Measurements from ENCODE around the gene IL16.

Gene IL16

DNA sequence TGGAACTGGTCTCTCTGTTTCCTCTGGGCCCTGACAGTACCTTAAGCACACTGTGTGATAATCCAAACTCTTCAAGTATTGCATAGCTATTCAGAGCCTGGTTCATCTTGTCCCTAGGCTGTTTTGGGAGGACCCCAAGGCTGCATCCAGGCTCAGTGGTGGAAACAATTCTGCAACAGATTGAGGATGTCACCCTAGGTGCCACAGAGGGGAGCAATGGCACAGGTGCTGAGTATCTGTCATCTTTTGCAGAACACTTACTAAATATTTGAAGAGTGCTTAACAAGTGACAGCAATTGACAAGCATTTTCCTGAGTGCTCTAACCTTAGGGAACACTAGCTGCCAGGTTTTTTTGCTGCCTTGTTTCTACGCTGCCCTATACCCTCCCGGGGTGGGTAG, 99.5 kb downstream of the IL16 start:
- DNase-seq (ENCODE audit: low spot score) = no peak

DNA sequence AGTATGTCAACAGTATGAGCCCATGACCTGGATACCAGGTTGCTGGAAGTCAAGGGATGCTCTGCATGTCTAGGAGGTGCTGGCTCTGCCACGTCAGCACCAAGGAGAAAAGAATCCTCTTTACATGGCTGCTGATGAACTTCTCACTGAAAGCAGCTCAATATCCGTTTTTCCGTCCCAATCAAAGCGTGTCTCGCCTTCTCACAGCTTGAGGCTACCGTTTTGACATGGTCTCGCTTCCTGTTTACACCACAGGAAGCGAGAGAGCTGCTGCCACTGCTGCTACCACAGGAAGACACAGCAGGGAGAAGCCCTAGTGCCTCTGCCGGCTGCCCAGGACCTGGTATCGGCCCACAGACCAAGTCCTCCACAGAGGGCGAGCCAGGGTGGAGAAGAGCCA, 100.0 kb downstream of the IL16 start:
- DNase-seq (ENCODE audit: low spot score) = no peak

DNA sequence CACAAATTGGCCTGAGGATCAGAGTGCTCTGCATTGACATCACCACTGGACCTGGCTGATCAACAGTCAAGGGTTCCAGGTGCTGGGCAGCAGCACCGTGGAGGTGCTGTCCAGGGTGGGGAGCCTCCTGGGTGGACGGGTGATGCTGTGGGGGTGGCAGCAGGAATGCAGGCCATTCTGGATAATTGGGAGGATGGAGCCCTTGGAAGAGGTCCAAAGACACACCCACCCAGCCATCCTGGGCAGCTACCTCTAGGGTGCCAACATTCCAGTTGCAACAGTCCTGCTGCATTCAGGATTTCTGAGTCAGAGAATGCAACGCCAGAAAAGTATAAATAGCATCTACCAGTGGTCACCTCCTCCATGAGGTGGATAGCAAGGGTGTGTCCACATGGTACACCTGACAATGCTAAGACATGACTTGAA, 100.5 kb downstream of the IL16 start:
- DNase-seq (ENCODE audit: low spot score) = no peak

DNA sequence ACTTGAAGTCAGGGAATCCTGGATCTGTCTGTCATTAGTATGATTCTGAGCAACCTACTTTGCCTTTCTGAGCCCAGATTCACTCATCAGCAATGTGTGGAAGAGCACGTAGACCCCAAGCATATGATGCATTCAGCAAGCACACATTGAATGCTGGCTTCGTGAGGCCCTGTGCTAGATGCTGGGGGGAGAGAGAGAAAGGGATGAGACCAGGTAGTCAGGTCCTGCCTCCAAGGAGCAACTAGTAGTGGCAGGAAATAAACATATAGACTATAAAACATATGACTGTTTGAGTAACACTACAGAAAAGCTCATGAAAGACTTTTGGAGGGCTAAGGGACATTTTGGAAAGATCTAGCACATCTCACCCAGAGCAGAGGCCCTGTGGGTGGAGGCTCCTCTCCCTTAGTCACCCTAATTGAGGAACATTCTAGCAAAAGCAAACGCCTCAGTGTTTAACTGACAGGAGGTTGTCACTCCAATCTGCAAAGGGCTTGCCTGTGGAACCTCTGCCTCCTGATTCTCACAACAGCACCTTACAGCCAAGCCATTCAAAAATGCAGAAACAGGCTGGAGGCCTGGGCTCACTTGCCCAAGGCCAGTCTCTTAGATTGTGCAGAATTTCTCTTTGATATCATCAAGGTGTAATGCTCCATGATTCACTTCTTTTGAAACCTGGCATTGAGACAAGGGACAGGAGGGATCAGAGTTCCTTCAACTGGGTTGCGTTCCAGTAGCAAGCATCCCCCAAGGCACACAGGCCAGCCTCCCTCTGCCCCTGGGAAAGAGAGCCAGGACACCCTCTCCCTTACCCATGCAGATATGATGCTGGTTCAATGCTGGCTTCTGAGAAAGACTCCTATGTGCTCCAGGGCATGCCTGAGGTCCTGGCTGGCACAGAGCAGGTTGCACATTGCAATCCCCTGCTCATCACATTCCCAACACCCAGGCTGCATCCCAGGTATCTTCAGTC, 101.2 kb downstream of the IL16 start:
- no peak for DNase-seq (ENCODE audit: low spot score)

DNA sequence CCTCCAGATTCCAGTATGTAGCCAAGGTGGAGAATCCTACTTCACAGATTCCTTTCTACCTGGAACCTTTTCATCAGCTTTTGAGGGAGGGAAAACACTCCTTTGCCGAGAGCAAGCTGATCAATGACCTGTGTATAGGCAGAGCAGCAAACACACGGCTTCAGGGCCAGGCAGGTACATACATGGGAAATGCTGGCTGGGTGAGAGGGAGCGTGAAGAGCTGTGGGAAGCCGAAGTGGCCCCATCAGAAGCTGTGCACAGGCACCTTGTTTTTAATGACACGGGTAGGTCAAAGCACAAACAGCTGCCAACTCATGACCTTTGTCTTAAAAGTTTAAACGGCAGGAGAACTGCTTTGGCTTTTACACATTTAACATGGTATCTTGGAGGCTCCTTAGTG, 101.9 kb downstream of the IL16 start:
- no peak for DNase-seq (ENCODE audit: low spot score)

DNA sequence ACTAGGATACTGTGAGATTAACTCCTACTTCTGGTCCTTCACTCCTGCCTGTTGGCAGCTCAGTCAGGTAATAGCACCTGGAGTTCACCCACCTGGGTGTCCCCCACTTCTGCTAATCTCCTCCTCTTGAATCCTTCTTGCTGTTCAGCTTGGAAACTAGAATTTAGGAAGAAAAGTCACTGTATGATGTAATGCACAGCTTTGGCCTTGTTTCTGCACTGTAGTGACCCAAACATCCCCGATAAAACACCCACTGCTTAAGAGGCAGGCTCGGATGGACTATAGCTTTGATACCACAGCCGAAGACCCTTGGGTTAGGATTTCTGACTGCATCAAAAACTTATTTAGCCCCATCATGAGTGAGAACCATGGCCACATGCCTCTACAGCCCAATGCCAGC, 102.5 kb downstream of the IL16 start:
- no peak for DNase-seq (ENCODE audit: low spot score)

DNA sequence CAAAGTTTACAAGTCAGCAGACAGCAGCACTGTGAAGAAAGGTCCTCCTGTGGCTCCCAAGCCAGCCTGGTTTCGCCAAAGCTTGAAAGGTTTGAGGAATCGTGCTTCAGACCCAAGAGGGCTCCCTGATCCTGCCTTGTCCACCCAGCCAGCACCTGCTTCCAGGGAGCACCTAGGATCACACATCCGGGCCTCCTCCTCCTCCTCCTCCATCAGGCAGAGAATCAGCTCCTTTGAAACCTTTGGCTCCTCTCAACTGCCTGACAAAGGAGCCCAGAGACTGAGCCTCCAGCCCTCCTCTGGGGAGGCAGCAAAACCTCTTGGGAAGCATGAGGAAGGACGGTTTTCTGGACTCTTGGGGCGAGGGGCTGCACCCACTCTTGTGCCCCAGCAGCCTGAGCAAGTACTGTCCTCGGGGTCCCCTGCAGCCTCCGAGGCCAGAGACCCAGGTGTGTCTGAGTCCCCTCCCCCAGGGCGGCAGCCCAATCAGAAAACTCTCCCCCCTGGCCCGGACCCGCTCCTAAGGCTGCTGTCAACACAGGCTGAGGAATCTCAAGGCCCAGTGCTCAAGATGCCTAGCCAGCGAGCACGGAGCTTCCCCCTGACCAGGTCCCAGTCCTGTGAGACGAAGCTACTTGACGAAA, 103.1 kb downstream of the IL16 start:
- no peak for DNase-seq (ENCODE audit: low spot score)

DNA sequence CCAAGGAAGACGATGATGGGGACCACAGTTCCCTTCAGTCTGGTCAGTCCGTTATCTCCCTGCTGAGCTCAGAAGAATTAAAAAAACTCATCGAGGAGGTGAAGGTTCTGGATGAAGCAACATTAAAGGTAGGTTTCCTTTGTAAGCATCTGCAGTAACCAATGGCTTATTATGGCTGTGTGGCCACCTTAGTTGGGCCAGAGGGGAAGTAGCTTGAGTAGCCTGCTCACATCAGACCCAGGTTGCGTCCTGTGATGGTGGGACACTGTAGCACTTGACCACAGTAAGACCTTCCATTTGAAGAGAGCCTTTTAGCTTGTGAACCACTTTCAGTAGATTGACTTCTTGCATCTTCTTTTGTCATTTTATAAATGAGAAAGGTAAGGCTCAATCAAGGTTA, 104.7 kb downstream of the IL16 start:
- DNase-seq (ENCODE audit: low spot score) = no peak

DNA sequence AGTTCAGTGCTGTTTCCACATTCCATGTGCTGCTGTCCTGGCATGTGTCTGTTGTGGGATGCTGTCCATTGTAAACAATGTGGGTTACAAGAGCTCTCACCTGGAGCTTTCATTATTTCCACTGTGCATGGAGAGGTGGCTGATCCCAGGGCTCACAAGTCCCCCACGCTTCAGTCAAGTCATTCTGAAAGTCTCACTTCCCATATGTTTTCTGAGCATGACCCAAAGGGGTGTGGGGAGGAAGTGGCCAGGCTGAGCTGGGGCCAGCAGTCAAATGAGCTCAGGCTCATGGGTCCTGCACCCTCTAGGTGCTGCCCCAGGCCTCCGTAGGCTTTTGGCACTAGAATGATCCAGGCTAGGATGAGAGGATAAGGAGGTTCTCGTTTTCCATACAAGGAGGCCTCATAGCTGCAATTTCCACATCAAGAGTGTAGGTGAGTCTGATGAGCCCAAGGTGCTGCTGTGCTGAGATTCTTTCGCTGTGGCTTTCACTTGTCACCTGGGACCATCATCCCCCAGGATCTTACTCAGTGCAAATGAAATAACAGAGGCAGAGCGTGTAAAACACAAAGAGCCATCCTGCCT, 105.2 kb downstream of the IL16 start:
- no peak for DNase-seq (ENCODE audit: low spot score)

DNA sequence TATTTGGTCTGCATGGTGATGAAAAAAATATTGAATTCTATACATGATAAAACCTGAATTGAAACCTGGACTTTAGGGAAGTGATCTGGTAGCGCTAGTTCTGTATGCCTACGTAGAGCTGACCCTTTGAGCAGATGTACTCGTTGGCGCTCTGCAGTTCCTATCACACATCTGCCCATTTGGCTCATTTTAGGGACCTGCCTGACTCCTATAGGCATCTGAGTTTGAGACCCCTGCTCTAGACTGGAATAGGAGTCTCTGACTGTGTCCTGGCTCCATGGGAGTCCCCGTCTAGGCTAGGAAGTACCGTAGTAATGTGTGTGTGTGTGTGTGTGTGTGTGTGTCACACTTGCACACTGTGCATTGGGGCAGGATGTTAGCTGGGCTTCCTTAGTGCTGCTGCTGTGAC, 106.0 kb downstream of the IL16 start:
- no peak for DNase-seq (ENCODE audit: low spot score)

DNA sequence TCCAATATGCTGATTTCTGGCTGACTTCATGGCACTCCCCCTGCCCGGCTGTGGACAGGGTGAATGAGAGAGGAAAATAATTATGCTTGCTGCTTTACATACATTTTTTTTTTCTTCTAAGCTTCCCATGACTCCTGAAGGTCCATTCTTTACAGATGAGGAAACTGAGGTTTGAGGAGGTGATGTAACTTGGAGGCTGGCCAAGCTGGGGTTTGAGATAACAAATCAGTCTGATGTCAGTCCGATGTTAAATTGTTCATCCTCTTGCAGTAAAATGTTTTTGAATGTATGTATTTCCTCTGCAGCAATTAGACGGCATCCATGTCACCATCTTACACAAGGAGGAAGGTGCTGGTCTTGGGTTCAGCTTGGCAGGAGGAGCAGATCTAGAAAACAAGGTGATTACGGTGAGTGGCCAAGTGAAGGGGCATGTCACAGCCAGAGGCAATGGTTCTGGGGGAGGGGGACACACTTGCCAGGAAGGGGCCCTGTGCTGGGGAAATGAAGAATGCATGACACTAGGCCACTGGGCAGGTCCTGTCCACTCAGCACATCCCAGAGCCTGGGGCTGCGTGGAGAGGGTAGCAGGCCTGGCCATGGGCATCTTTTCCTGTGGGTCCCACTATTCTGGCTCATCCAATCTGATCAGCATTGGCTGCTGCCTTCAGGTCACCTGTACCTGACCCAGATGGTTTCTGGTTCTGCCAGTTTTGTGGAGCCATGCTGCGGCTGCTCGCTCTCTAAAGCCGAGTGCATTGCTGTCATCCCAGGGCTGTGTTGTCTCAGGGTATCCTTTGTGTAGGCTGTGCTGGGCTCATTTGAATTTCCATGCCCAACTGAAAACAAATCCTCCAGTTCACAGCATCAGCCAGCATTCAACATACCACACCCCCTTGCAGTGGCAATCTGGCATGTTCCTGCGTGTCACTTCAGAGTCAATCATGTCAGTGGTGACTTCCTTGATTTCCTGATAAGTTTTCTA, 106.9 kb downstream of the IL16 start:
- no peak for DNase-seq (ENCODE audit: low spot score)

DNA sequence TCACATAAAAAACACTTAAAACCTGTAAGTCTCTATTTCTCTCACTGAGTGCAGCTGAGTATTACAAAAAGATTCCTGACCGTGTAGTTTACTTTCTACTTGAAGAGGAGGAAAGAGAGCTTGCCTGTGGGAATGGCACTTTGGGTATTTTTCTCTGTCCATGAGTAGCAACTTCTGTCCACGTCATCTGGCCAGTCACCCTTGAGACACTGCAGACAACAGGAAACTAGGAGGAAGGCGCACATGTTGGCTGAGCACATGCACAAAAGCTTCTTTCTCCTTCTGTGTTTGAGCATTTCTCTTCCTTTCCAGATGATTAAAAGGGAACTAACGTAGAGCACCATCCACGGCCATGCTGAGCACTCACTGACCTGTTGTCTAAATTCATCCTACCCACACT, 107.5 kb downstream of the IL16 start:
- DNase-seq (ENCODE audit: low spot score) = no peak

DNA sequence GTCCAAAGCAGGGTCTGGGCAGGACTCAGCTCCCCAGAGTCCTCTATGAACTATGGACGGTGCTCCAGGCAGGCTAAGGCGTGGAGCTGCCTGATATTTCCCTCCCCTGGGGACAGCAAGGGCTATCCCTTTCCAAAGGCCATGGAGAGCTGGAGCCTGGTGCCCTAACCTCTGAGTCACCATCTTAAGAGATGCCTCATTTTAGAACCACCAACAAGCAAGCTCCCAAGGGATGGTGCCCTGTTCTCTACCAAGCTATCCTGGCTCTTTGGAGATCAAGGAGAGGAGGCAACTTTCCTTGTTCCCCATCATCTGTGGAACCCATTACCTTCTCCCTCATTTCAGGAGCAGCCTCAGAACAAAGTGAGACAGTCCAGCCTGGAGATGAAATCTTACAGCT, 111.6 kb downstream of the IL16 start:
- DNase-seq (ENCODE audit: low spot score) = no peak

DNA sequence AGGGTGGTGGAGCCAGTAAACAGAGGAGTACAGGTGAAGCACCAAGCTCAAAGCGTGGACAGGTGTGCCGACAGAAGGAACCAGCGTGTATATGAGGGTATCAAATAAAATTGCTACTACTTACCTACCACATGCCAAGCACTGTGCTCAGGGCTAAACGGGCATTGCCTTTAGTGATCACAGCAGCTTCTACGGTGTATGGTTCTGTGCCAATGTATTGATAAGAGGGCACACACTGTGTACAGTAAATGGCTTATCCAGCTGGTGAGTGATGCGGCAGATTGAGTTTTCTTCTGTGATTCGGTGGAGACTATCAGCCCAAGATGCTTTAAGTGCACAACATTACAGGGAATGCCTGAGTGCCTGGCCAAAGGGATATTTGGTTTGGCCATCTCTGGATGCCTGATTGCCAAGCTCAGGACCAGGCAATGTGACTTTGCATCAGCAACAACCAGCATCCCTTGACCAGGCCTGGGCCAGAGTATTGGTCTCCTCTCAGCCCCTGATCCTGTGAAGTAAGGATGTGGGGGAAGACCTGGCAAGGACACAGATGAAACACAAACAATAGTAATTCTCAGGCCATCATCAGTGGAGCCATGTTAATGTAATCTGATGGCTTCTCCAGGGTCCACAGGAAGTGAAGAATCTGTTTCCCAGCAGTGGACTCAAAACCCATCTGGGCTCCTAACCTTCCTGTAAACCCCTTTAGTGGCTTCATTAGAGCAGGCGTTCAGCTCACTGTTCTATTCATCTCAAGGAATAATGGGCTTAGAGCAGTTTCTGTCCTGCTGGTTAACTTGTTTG, 113.2 kb downstream of the IL16 start:
- no peak for DNase-seq (ENCODE audit: low spot score)

DNA sequence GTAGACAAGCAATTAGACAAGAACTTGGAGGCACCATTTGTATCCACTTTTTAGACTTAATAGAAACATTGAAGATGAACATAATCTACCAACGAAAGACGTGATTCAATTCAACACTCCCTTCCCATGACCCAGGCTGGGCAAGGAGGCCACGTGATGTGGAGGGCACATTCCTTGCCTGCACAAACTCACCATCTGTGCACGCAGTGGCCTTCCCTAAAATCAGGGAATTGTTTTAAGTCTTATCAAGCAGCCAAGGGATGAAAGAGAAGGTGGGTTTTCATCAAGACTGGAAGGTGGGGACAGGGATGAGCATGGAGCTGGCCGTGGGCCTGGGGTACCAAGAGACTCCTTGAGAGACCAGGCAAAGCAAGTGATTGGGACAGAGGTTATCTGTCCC, 113.8 kb downstream of the IL16 start:
- no peak for DNase-seq (ENCODE audit: low spot score)

DNA sequence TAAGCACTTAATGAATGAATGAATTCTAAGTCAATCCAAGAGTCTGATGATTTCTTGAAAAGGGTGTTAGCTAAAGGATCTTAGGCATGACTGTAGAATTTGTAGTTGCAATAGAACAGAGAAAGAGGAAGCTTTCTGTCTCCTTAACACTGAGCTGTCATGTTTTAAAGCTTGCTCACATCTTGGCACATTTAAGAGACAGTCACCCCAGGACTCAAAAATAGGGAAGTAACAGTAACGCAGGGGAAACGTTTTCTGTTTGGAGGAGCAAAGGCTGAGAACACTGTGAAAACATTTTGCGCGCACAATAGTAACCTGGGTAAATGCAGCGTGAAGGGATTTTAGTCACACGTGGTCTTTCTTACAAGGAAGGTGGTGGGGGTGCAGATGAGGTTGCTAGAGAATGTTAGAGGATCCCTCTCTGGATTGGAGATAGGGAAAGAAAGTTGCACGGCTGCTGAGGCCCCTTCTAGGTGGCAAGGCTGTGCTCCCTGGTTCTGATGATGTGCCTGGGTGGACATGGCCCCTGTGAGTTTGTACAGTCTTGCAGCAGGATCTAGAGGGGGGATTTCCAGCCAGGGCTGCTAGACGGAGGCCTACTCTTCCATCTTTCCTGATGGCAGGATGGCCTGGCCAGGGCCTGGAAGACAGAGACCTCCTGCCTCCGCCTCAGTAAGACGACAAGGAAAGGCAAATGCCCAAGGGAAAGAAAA, 115.2 kb downstream of the IL16 start:
- no peak for DNase-seq (ENCODE audit: low spot score)

DNA sequence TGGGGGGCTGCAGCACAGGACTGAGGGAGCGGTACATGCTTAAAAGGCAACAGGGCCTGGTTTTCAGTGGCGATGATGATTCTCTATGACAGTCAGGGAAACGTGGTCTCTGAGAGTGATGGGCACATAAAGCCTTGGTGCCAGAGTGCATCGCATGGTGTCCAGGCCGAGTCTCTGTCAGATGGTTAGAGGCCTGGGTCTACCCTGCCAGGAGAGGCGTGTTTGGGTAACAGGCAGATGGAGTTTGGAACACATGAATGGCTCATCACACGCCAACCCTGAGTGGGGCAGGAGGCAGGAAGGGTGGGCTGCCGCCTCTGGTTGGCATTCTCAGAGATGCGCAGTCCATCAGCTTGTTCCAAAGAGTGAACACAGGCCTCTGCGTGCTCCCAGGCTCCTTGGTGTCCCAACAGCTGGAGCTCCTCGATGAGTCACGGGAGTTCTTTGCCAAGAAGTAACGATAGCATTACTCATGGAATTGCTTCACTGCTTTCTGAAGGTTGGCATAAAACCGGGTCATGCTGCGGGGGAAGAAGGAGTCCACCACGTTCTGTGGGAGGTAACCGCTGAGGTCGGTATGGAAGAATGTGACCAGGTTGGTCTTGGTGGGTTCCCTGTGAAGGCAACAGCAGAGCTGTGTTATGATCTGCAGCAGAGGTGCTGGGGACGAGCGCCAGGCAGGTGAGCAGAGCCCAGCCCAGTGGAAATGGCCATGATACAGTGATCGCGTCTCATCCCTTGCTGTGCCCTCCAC, 116.3 kb downstream of the IL16 start:
- no peak for DNase-seq (ENCODE audit: low spot score)

DNA sequence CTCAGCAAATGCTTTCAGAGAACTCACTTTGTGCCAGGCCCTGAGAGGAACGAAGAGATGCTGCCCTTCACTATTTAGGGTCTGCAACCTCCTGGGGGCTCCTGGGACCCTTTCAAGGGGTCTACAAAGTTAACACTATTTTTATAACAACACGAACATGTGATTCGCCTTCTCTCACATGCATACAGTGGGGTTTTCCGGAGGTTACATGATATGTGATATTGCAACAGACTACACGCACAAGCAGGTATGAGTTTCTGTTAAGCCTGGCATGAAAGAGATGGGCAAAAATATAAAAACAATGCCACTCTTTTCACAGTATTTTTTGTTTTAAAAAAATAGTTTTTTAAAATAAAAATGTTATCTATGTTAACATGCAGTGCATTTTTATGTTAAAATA, 117.0 kb downstream of the IL16 start:
- no peak for DNase-seq (ENCODE audit: low spot score)

DNA sequence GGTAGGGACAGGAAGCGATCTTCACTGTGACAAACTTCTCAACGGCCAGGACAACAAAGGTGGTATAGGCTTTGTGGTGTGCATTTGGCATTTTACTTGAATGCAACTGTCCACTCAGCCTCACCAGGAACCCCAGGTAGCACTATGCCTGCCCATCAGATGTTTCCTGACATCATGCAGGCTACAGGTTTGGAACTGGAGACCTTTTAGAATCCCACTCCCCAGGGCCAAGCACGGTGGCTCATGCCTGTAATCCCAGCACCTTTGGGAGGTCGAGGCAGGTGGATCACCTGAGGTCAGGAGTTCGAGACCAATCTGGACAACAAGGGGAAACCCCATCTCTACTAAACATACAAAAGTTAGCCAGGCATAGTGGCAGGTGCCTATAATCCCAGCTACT, 117.7 kb downstream of the IL16 start:
- DNase-seq (ENCODE audit: low spot score) = no peak

Data from hematopoietic multipotent progenitor cell treated with erythropoietin and hydrocortisone succinate and interleukin-3 and kit ligand, for 17 days (in vitro differentiated cells).